ENCODE data around the gene RUFY4. TPM values are rescaled to one million over a fixed set of nuclear protein-coding genes. Genes with fewer than 3 reads are reported as not detected.

The RUFY4 gene
- total and polyA plus RNA-seq, 2 donors (not counting 1 experiment from before 2014, with no cell fraction given): not detected

DNA sequence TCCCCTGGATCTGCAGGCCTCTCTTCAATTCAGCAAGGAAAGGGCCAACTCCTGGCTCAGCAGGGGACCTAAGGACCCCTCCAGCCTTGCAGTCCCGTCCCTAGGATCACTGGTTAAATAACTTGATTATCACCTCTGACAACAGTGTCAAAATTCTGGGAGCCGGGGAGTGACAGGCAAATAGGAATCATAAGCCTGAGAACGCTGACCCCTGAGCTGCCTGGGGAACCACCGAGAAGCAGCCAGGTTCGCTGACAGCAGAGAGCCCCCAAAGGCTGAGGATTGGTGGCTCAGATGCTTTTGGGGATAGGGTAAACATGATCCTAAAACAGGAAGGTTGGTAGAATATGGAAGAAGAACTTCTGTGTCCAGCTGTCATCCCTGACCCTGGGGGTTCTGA lies 48.8 kb upstream of the RUFY4 start:
- TF ChIP-seq, protein P1, sequence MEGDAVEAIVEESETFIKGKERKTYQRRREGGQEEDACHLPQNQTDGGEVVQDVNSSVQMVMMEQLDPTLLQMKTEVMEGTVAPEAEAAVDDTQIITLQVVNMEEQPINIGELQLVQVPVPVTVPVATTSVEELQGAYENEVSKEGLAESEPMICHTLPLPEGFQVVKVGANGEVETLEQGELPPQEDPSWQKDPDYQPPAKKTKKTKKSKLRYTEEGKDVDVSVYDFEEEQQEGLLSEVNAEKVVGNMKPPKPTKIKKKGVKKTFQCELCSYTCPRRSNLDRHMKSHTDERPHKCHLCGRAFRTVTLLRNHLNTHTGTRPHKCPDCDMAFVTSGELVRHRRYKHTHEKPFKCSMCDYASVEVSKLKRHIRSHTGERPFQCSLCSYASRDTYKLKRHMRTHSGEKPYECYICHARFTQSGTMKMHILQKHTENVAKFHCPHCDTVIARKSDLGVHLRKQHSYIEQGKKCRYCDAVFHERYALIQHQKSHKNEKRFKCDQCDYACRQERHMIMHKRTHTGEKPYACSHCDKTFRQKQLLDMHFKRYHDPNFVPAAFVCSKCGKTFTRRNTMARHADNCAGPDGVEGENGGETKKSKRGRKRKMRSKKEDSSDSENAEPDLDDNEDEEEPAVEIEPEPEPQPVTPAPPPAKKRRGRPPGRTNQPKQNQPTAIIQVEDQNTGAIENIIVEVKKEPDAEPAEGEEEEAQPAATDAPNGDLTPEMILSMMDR (conservative IDR thresholded peaks at IDR 0.05 in 1 of 2, IDR thresholded peaks at IDR 0.05 in 1 of 2; ENCODE audit: low read depth in 1 of 2, low read length in 2 of 2): no peak
- TF ChIP-seq EZH2 (IDR thresholded peaks at IDR 0.05; ENCODE audit: low read length, missing control alignments): no peak
- H3K79me2 ChIP-seq (ENCODE audit: control insufficient read depth, insufficient read depth, low read length): no peaks in the 10 kb centered on the region
- H3K27me3 ChIP-seq (ENCODE audit: control insufficient read depth, insufficient read depth, low read length): peaks cover 3% of the 10 kb centered on the region
- no peak overlapping the region for H3K4me3 ChIP-seq (replicated peaks in 1 of 4; ENCODE audit: control extremely low read depth in 1 of 4, insufficient read depth in 1 of 4, low read depth in 3 of 4, low read length in 4 of 4)
- no peaks in the 10 kb centered on the region for H3K9me3 ChIP-seq (ENCODE audit: control insufficient read depth, insufficient read depth, low read depth, low read length)
- H3K4me2 ChIP-seq (ENCODE audit: extremely low read depth, insufficient read depth, low read length): no peak overlapping the region
- H2AFZ ChIP-seq (ENCODE audit: low read length): no peak overlapping the region
- no peaks in the 10 kb centered on the region for H4K20me1 ChIP-seq (ENCODE audit: control insufficient read depth, extremely low read depth, insufficient read depth, low read length)
- no peak overlapping the region for H3K9ac ChIP-seq (ENCODE audit: insufficient read depth, low read length)
- H3K4me1 ChIP-seq (ENCODE audit: control insufficient read depth, extremely low read depth, insufficient read depth, low read length): no peaks in the 10 kb centered on the region
- no peak for DNase-seq (ENCODE audit: low read depth in 2 of 2)
- H3K27ac ChIP-seq (ENCODE audit: insufficient read depth, low read length): no peak overlapping the region
- no peaks in the 10 kb centered on the region for H3K36me3 ChIP-seq (ENCODE audit: control insufficient read depth, insufficient read depth, low read length)

DNA sequence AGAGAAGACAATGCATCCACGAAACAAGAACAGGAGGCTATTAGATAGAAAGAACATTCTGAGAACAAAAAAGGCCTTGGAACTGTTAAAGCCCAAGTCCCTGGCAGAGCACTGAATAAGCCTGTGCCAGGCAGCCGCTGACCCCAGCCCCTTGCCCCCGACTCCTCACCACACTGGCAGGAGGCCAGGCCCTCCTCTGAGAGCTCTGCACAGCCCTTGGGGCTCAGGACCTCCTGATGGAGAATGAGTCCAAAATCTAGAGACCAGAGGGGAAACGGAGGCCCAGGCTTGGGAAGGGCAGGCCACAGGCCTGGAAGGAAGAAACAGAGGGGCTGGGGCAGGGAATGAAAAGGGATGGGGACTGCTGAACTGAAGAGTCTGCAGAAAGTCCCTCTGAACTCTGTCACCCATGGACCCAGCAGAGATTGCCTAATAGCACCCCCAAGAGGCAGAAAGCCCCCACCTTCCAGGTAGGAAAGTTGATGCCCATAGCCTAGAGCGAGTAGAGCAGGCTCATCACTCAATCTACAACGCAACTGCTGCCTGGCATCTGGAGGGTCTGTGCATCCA lies 48.0 kb upstream of the RUFY4 start:
- Histone ChIP-seq H3K79me2 (ENCODE audit: control insufficient read depth, insufficient read depth, low read length) (no peaks in the 10 kb centered on the region), H3K4me1 (ENCODE audit: control insufficient read depth, extremely low read depth, insufficient read depth, low read length) (no peaks in the 10 kb centered on the region), H3K9me3 (ENCODE audit: control insufficient read depth, insufficient read depth, low read depth, low read length) (no peaks in the 10 kb centered on the region), H4K20me1 (ENCODE audit: control insufficient read depth, extremely low read depth, insufficient read depth, low read length) (no peaks in the 10 kb centered on the region), H3K4me2 (ENCODE audit: extremely low read depth, insufficient read depth, low read length) (no peak overlapping the region), H3K4me3 (replicated peaks in 1 of 4; ENCODE audit: control extremely low read depth in 1 of 4, insufficient read depth in 1 of 4, low read depth in 3 of 4, low read length in 4 of 4) (no peak overlapping the region), H3K9ac (ENCODE audit: insufficient read depth, low read length) (no peak overlapping the region), H3K27me3 (ENCODE audit: control insufficient read depth, insufficient read depth, low read length) (peaks cover 3% of the 10 kb centered on the region), H3K27ac (ENCODE audit: insufficient read depth, low read length) (no peak overlapping the region), H2AFZ (ENCODE audit: low read length) (no peak overlapping the region), H3K36me3 (ENCODE audit: control insufficient read depth, insufficient read depth, low read length) (no peaks in the 10 kb centered on the region)
- TF ChIP-seq, protein P1 (conservative IDR thresholded peaks at IDR 0.05 in 1 of 2, IDR thresholded peaks at IDR 0.05 in 1 of 2; ENCODE audit: low read depth in 1 of 2, low read length in 2 of 2): no peak
- no peak for TF ChIP-seq EZH2 (IDR thresholded peaks at IDR 0.05; ENCODE audit: low read length, missing control alignments)
- DNase-seq (ENCODE audit: low read depth in 2 of 2): no peak

DNA sequence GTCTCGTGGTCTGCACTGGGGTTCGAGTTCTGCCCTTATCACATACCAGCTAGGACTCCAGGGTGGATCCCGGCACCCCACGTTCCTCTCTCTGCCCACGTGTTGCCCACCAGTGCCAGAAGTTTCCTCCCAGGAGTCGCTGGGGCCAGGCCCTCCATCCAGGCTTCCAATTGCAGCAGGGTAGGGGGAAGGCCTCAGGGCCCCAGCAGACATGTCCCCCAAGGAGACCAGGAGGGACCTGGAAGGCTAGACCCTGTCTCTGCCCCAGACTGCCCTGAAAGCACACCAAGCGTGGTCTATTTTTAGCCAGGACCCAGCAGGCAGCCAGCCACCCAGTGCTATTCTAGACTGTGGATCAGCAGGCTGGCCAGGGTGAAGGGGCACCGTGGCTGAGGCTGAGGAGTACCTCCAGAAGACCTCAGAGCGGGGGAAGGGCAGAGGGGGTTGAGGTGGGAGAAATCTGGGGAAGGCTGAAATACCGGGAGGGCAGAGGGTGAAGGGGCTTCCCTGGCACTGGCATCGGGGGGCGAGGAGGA lies 47.4 kb upstream of the RUFY4 start:
- Histone ChIP-seq H2AFZ (ENCODE audit: low read length) (no peak overlapping the region), H3K27ac (ENCODE audit: insufficient read depth, low read length) (no peak overlapping the region), H4K20me1 (ENCODE audit: control insufficient read depth, extremely low read depth, insufficient read depth, low read length) (no peaks in the 10 kb centered on the region), H3K9ac (ENCODE audit: insufficient read depth, low read length) (no peak overlapping the region), H3K4me1 (ENCODE audit: control insufficient read depth, extremely low read depth, insufficient read depth, low read length) (no peaks in the 10 kb centered on the region), H3K27me3 (ENCODE audit: control insufficient read depth, insufficient read depth, low read length) (peaks cover 3% of the 10 kb centered on the region), H3K36me3 (ENCODE audit: control insufficient read depth, insufficient read depth, low read length) (no peaks in the 10 kb centered on the region), H3K79me2 (ENCODE audit: control insufficient read depth, insufficient read depth, low read length) (no peaks in the 10 kb centered on the region), H3K4me2 (ENCODE audit: extremely low read depth, insufficient read depth, low read length) (no peak overlapping the region), H3K9me3 (ENCODE audit: control insufficient read depth, insufficient read depth, low read depth, low read length) (no peaks in the 10 kb centered on the region), H3K4me3 (replicated peaks in 1 of 4; ENCODE audit: control extremely low read depth in 1 of 4, insufficient read depth in 1 of 4, low read depth in 3 of 4, low read length in 4 of 4) (no peak overlapping the region)
- TF ChIP-seq, protein P1 (conservative IDR thresholded peaks at IDR 0.05 in 1 of 2, IDR thresholded peaks at IDR 0.05 in 1 of 2; ENCODE audit: low read depth in 1 of 2, low read length in 2 of 2): no peak
- no peak for TF ChIP-seq EZH2 (IDR thresholded peaks at IDR 0.05; ENCODE audit: low read length, missing control alignments)
- DNase-seq (ENCODE audit: low read depth in 2 of 2): no peak
